GM10248 (cell line): ENCODE data around the gene SURF4.

Source experiments
- CTCF ChIA-PET: fragments of 300-600 bp; sonication (Branson Sonifier 250); formaldehyde crosslinking; extraction: SDS; loops from one replicate; lab custom pipeline; 2021; ENCODE audit warnings: antibody characterized with exemption; lab: Yijun Ruan, JAX
- POLR2A ChIA-PET: fragments of 350-650 bp; sonication (Branson Sonifier 250); formaldehyde crosslinking; extraction: SDS; loops from one replicate; lab custom pipeline; 2020; ENCODE audit warnings: antibody characterized with exemption; lab: Yijun Ruan, JAX
- DNase-seq: peaks from one replicate; pipeline ENCODE4 v3.0.0; 2012; ENCODE audit errors: extremely low spot score
- TF ChIP-seq, protein P1 (sequence below): IDR thresholded peaks from 2 replicates; pipeline ENCODE4 v1.5.1; 2012; ENCODE audit warnings: mild to moderate bottlenecking, low read depth; ENCODE audit errors: extremely low read depth, missing control alignments, control extremely low read depth

Gene SURF4

GRCh38 chr9:133390713-133391112, 14.9 kb upstream of the SURF4 start:
- DNase-seq, result no peak
- TF ChIP-seq, protein P1, sequence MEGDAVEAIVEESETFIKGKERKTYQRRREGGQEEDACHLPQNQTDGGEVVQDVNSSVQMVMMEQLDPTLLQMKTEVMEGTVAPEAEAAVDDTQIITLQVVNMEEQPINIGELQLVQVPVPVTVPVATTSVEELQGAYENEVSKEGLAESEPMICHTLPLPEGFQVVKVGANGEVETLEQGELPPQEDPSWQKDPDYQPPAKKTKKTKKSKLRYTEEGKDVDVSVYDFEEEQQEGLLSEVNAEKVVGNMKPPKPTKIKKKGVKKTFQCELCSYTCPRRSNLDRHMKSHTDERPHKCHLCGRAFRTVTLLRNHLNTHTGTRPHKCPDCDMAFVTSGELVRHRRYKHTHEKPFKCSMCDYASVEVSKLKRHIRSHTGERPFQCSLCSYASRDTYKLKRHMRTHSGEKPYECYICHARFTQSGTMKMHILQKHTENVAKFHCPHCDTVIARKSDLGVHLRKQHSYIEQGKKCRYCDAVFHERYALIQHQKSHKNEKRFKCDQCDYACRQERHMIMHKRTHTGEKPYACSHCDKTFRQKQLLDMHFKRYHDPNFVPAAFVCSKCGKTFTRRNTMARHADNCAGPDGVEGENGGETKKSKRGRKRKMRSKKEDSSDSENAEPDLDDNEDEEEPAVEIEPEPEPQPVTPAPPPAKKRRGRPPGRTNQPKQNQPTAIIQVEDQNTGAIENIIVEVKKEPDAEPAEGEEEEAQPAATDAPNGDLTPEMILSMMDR, result no peak
- ChIA-PET POLR2A (no interaction called here), CTCF (no interaction called here)

DNA sequence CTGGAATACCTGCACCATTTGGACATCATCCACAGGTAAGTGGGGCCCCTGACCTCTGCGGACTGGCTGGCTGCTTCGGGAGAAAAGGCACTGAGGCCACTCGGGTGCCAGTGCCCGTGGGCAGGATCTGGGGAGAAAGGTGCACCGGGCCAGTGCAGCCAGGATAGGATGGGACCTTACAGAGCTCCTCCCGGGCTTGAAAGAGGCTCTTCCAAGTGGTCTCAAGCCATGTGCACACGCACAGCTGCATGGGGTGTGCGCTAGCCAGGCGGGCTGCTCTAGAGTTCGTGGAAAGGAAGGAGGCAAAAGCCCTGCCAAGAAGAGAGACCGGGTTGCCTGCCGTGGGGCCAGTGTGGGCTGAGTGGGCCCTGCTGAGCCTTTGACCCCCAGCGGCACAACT, 13.7 kb upstream of the SURF4 start:
- CTCF ChIA-PET, result no interaction called here
- POLR2A ChIA-PET, result no interaction called here
- TF ChIP-seq, protein P1, result no peak
- DNase-seq, result no peak

DNA sequence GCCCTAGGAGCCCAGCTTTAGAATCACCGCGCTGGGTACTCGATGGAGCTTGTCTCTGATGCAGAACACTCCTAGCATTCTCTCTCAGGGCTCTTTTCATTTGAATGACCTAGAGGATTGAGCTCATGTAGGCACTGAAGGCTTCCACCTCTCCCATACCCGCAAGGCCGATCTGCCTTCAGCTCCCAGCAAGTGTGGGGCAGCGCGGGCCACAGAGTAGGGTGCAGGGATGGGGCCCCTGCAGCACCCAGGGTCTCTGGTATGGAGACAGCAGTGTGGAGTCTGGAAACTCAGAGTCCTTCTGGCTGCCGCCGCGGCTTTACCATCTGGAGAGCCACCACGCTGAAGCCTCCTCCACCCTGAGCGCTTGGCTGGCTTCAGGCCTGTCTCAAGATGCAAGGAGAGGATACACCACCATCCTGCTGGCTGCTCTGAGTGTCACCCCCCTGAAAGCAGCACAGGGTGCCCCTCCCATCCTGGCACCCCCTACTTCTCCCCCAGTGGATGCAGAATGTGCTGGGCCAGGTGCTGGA, 13.2 kb upstream of the SURF4 start:
- TF ChIP-seq, protein P1, result no peak

DNA sequence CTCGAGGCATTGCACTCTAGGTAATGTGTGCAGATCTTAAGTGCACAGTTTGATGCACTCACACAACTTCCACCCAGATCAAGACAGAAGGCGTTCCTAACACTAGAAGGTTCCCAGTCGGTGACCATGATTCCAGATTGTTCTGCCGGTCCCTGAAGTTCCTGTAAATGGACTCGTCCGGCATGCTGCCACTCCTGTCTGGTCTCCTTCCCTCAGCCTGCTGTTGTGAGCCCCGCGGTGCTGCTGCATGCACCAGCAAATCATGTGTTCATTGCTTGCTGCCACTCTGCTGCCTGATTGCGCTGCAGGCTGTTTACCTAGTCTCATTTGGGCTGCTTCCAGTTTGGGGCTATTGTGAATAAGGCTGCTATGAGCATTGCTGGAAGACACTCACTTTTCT, 11.8 kb upstream of the SURF4 start:
- ChIA-PET CTCF (interaction anchor here (2.2 kb wide), 1 partner anchor 9 kb away, joined by 6 read pairs; no protein-coding TSS in a partner anchor), POLR2A (no interaction called here)
- no peak for DNase-seq
- TF ChIP-seq, protein P1, result no peak

More for the DNA sequence above, 13.2 kb upstream of the SURF4 start:
- DNase-seq, result no peak
- CTCF ChIA-PET, result interaction anchor here (0.9 kb wide), 1 partner anchor 12 kb away, joined by 3 read pairs; no protein-coding TSS in a partner anchor
- POLR2A ChIA-PET, result no interaction called here

DNA sequence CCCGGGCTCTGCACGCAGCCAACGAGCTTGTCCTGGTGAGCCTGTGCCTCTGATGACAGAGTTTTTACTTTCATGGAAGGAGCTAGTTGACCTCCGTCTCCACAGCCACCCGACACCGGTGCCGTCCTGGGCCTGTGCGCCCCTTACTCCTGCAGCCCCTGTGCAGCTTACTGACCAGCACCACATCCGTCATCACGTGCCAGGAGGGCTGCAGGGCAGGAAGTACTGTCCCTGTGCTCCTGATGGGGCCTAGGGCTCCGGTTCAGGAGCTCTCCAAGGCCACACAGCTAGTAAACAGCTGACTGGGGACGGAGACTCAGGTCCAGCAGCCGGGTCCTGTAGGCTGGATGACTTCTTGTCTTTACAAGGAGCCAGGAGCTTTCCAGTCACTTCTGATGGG, 10.5 kb upstream of the SURF4 start:
- TF ChIP-seq, protein P1, result no peak
- ChIA-PET POLR2A (no interaction called here), CTCF (no interaction called here)
- DNase-seq, result no peak

DNA sequence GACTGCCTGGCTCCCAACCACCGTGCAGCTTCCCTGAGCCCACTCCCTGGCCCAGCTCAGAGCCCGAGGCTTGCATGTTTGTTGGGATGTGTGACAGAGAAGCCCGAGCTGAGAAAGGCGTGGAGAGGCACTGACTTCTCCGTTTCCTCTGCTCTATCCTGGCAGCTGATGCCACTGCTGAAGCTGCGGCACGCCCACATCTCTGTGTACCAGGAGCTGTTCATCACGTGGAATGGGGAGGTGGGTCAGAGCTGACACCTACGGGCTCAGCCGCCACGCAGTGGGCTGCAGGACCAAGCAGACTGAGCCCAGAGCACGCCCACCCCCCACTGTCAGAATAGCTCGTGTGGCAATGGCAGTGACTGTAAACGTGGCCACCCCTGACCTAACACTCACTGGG, 9.6 kb upstream of the SURF4 start:
- ChIA-PET CTCF (no interaction called here), POLR2A (no interaction called here)
- DNase-seq, result no peak
- TF ChIP-seq, protein P1, result no peak
